Esophagus squamous epithelium (tissue), 5 donors: ENCODE data around the gene KIF2C. TPM values are rescaled to one million over a fixed set of nuclear protein-coding genes. Genes with fewer than 3 reads are reported as not detected.
"Not testable (repeated sequence)": the region's sequence is repeated elsewhere in the genome, so short reads cannot be mapped to it uniquely, and the experiment has no call there.

Experiments used
- DNase-seq: peaks from one replicate; lab custom pipeline; 2025; lab: John Stamatoyannopoulos, UW
- H3K27ac ChIP-seq, 4 donors: fragments of 200-600 bp; sonication (generic); one replicate each; pipeline ENCODE4 v1.5.1; 2016 to 2019; ENCODE audit warnings: mild to moderate bottlenecking in 1 of 4
- H3K27me3 ChIP-seq, 4 donors: fragments of 200-600 bp; sonication (generic); 1 replicate in 3 of 4; 2 replicates in 1 of 4; pipeline versions ENCODE4 v1.5.1 to v1.6.0; 2017 to 2021; ENCODE audit warnings: antibody characterized with exemption in 1 of 4
- H3K36me3 ChIP-seq, 3 donors: fragments of 200-600 bp; sonication (generic); one replicate each; pipeline ENCODE4 v1.5.1; 2016 to 2019
- H3K4me1 ChIP-seq, 3 donors: fragments of 200-600 bp; sonication (generic); one replicate each; pipeline ENCODE4 v1.5.1; 2017 to 2019
- H3K4me3 ChIP-seq, 4 donors: fragments of 200-600 bp; sonication (generic); 1 replicate in 3 of 4; 2 replicates in 1 of 4; pipeline ENCODE4 v1.5.1; 2016 to 2019; ENCODE audit warnings: mild to moderate bottlenecking in 2 of 4, moderate library complexity in 1 of 4
- H3K9me3 ChIP-seq, 3 donors: fragments of 200-600 bp; sonication (generic); one replicate each; pipeline ENCODE4 v1.5.1; 2016 to 2019
- POLR2A ChIP-seq, 4 donors: fragments of 450-650 bp; IDR thresholded peaks; one replicate each; pipeline ENCODE4 v1.6.1; 2017; ENCODE audit warnings: antibody characterized with exemption in 4 of 4, mild to moderate bottlenecking in 4 of 4, moderate library complexity in 3 of 4
- WGBS, 2 donors: methylation state at CpG; one replicate each; pipeline ENCODE4 v1.1.5; 2018; 5-methylcytosine and 5-hydroxymethylcytosine counted together
- intact Hi-C: fragments of 100-400 bp; cut with DNase I; formaldehyde crosslinking; loops from one replicate; pipeline ENCODE4 v1.15.0; 2022
- total RNA-seq, 4 donors: library from RNA; depleted of rRNA; stranded (reverse); fragments of >200 nt; gene quantifications; one replicate each; pipeline ENCODE4 v1.1.0, GENCODE V29; 2016
- TF ChIP-seq, protein P1 (sequence below), 6 experiments: fragments of 450-650 bp in 4 of 6; fragments of 200-600 bp in 2 of 6; sonication (generic) in 2 of 6; IDR thresholded peaks; one replicate each; pipeline ENCODE4 v1.5.1; 2016 to 2019; ENCODE audit warnings: antibody characterized with exemption in 6 of 6, mild to moderate bottlenecking in 4 of 6, moderate library complexity in 4 of 6
- donor health status: DM: yes; HTN: yes; CAD: no.

The KIF2C gene
- total RNA-seq, 4 donors from 2014 or later: 4.8 to 17.9 (median 9.4) TPM

DNA sequence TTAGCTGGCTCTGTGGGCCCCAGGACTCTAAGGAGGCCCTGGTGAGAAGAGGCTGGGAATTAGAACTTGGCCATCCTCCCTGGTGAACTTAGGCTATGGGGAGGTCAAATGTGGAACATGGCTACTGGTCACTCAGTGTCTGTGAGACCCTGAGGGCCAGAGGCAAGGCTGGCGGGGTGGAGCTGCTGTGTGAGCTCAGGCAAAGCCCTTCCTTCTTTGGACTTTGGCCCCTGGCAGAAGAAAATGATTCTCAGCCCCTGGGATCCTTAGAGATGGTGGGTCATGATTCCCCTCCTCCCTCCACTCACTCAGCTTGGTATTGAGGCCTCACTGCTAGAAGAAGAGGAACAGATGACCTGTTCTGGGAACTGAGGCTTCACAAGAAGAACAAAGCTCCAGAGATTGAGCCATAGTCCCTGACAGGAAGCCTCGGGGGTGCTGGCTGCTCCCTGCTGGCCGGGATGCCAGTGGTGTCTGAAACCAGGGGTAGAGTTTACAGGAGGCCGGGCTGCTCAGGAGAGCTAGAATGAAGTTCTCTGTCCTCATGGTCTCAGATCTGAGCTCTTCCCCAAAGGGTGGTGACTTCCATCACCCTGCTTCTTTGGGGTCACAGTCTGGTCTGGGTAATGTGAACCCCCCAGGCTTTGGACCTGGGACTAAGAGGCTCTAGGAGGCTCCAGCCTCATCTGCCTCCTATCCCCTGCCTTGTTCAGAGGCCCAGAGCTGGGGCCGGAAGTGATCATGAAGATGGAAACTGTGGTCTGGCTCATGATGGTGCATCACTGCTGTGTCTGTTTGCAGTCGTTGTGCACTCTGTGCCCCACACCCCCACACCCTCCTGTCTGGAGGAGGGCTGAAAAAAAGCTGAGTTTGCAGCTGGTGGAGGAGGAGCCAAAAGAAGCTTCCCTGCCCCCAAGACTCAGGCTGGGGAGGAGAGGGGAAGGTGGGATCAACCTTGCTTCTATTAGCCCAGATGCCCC lies 69.6 kb downstream of the KIF2C start:
- DNase-seq: peak; percentile 58
- peak overlapping the region in 3 of 4 donors; percentile 31 to 55 (median 35) for H3K4me3 ChIP-seq
- H3K36me3 ChIP-seq: peaks cover 10 to 32% (median 12%) of the 10 kb centered on the region in 3 donors
- no peaks in the 10 kb centered on the region for H3K9me3 ChIP-seq
- WGBS, 2 donors: 34 to 67% methylated on average over 1 to 3 of the region's 6 CpGs
- H3K4me1 ChIP-seq: peaks cover 61 to 95% (median 63%) of the 10 kb centered on the region in 3 donors
- TF ChIP-seq POLR2A (IDR thresholded peaks at IDR 0.05): peak in 1 of 4 donors; percentile 60
- TF ChIP-seq, protein P1, sequence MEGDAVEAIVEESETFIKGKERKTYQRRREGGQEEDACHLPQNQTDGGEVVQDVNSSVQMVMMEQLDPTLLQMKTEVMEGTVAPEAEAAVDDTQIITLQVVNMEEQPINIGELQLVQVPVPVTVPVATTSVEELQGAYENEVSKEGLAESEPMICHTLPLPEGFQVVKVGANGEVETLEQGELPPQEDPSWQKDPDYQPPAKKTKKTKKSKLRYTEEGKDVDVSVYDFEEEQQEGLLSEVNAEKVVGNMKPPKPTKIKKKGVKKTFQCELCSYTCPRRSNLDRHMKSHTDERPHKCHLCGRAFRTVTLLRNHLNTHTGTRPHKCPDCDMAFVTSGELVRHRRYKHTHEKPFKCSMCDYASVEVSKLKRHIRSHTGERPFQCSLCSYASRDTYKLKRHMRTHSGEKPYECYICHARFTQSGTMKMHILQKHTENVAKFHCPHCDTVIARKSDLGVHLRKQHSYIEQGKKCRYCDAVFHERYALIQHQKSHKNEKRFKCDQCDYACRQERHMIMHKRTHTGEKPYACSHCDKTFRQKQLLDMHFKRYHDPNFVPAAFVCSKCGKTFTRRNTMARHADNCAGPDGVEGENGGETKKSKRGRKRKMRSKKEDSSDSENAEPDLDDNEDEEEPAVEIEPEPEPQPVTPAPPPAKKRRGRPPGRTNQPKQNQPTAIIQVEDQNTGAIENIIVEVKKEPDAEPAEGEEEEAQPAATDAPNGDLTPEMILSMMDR (IDR thresholded peaks at IDR 0.05): no peak
- peak overlapping the region; percentile 94 to 99 (median 96) for H3K27ac ChIP-seq
- intact Hi-C loops: no loop called here
- H3K27me3 ChIP-seq: no peaks in the 10 kb centered on the region

DNA sequence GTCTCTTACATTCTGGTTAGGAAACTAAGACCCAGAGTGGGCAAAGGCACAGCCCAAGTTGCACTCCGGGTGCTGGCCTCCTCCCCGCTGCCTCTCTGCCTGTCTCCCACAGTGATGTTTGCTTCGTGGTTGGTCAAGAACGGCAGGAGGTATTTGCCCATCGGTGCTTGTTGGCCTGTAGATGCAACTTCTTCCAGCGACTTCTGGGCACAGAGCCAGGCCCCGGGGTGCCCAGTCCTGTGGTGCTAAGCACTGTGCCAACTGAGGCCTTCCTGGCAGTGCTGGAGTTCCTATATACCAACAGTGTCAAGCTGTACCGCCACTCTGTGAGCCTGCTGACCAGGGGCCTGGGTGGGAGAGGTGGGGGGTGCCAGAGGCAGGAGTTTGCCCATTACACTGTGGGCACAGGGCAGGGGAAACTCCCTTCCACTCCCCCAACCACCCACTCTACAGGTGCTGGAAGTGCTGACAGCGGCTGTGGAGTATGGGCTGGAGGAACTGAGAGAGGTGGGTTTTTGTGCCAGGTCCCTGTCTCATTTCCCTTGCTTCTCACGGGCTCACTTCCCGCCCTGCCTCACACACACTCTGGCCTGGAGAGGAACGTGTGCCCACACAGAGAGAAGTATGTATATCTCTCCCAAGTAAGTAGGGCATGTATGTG lies 70.6 kb downstream of the KIF2C start:
- no peaks in the 10 kb centered on the region for H3K27me3 ChIP-seq
- peak overlapping the region; percentile 94 to 99 (median 96) for H3K27ac ChIP-seq
- peaks cover 63 to 98% (median 68%) of the 10 kb centered on the region in 3 donors for H3K4me1 ChIP-seq
- 26 to 32% methylated on average over 5 to 6 of the region's 12 CpGs for WGBS, 2 donors
- H3K9me3 ChIP-seq: no peaks in the 10 kb centered on the region
- no peak for DNase-seq
- intact Hi-C loops: no loop called here
- H3K4me3 ChIP-seq: peak overlapping the region in 1 of 4 donors; percentile 55
- TF ChIP-seq, protein P1 (IDR thresholded peaks at IDR 0.05): no peak
- TF ChIP-seq POLR2A (IDR thresholded peaks at IDR 0.05): no peak
- peaks cover 8 to 22% (median 12%) of the 10 kb centered on the region in 3 donors for H3K36me3 ChIP-seq

DNA sequence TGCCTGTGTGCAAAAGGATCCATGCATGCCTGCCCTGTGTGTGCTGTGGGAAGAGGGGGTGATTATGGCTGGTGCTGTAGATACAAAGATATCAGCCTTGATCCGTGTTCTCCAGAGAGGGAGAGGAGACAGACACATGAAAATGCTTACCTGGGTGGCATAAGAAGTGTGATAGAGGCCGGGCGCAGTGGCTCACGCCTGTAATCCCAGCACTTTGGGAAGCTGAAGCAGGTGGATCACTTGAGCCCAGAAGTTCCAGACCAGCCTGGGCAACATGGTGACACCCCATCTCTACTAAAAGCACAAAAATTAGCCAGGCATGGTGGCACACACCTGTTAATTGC lies 71.1 kb downstream of the KIF2C start:
- H3K27ac ChIP-seq: peak overlapping the region; percentile 94 to 99 (median 96)
- H3K9me3 ChIP-seq, DNase-seq, H3K27me3 ChIP-seq, intact Hi-C loops, H3K4me3 ChIP-seq: not testable (repeated sequence)
- 81 to 93% methylated on average over 4 of the region's 4 CpGs for WGBS, 2 donors
- peaks cover 63 to 98% (median 73%) of the 10 kb centered on the region in 3 donors for H3K4me1 ChIP-seq
- H3K36me3 ChIP-seq: peaks cover 4 to 17% (median 8%) of the 10 kb centered on the region in 3 donors

DNA sequence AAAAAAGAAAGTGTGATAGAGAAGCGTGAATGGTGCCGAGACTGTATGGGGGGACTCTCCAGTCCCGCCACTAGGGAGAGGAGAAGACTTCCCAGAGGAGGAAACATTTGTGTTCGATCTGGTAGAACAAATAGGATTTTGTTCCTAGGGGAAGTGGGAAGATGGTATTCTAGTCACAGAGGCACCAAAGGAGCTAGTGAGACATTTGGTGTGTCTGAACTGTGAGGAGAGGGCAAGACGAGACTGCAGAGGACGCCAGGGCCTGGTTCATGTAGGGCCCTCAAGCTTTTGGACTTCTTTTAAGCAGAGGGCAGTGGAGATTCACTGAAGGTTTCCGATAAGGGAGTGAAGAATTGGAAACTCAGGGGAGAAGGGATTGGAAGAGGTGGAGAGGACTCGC lies 71.6 kb downstream of the KIF2C start:
- intact Hi-C loops: no loop called here
- no peak for TF ChIP-seq POLR2A (IDR thresholded peaks at IDR 0.05)
- TF ChIP-seq, protein P1 (IDR thresholded peaks at IDR 0.05): no peak

DNA sequence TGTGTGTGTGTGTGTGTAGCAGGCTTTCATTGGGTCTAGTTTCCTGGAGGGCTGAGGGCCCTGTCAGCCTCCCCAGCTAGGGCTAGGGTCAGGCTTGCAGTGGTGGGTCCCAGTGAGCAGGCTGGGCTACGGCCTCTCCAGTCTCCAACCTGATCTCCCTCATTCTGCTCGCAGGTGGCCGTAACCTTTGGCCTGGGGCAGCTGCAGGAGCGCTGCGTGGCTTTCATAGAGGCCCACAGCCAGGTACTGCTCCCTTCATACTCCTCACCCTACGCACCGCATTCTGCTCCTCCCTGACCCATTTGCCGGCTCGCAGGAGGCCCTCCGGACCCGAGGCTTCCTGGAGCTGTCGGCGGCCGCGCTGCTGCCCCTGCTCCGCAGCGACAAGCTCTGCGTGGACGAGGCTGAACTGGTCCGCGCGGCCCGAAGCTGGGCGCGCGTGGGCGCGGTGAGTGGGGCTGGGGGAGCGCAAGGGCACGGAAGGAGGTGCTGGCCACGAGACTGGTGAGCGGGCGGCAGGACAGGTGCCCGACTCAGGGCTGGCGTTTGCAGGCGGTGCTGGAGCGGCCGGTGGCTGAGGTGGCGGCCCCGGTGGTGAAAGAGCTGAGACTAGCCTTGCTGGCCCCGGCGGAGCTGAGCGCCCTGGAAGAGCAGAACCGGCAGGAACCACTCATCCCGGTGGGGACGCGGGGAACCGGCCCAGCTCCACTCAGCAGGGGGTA lies 73.3 kb downstream of the KIF2C start:
- Histone ChIP-seq H3K4me1 (peaks cover 42 to 88% (median 55%) of the 10 kb centered on the region in 3 donors), H3K27me3 (no peaks in the 10 kb centered on the region), H3K27ac (peak overlapping the region; percentile 77 to 93 (median 89)), H3K9me3 (no peaks in the 10 kb centered on the region), H3K4me3 (peak overlapping the region; percentile 28 to 69 (median 52)), H3K36me3 (peaks cover 0 to 7% (median 0%) of the 10 kb centered on the region in 3 donors)
- intact Hi-C loops: no loop called here
- TF ChIP-seq, protein P1 (IDR thresholded peaks at IDR 0.05): no peak
- no peak for TF ChIP-seq POLR2A (IDR thresholded peaks at IDR 0.05)
- no peak for DNase-seq
- 68 to 80% methylated on average over 11 to 20 of the region's 48 CpGs for WGBS, 2 donors

More for the DNA sequence above, 71.6 kb downstream of the KIF2C start:
- Histone ChIP-seq H3K27ac (peak overlapping the region; percentile 6 to 98 (median 70)), H3K9me3 (no peaks in the 10 kb centered on the region), H3K27me3 (no peaks in the 10 kb centered on the region), H3K4me1 (peaks cover 59 to 95% (median 72%) of the 10 kb centered on the region in 3 donors), H3K4me3 (no peak overlapping the region), H3K36me3 (peaks cover 0 to 12% (median 3%) of the 10 kb centered on the region in 3 donors)
- 75 to 84% methylated on average over 8 of the region's 8 CpGs for WGBS, 2 donors
- DNase-seq: no peak

DNA sequence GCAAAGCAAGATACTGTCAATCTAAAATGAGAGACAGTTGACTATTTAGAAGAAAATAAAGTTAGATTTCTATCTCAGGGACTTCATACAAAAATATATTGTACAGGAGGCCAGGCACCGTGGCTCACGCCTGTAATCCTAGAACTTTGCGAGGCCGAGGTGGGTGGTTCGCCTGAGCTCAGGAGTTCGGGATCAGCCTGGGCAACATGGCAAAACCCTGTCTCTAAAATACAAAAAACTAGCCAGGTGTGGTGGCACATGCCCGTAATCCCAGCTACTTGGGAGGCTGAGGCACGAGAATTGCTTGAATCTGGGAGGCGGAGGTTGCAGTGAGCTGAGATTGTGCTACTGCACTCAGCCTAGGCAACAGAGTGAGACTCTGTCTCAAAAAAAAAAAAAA lies 76.3 kb downstream of the KIF2C start:
- DNase-seq, intact Hi-C loops, H3K4me3 ChIP-seq, H3K9me3 ChIP-seq, H3K36me3 ChIP-seq, H3K27me3 ChIP-seq: not testable (repeated sequence)
- 92 to 98% methylated on average over 7 to 9 of the region's 9 CpGs for WGBS, 2 donors
- Histone ChIP-seq H3K4me1 (peaks cover 24 to 88% (median 38%) of the 10 kb centered on the region in 3 donors), H3K27ac (peak overlapping the region in 3 of 4 donors; percentile 77 to 90 (median 88))
